Prostate gland (tissue), 2 donors: Measurements from ENCODE around the gene MYO5B. TPM values are rescaled to one million over a fixed set of nuclear protein-coding genes. Genes with fewer than 3 reads are reported as not detected.

ENCODE experiments used
- DNase-seq: peaks from one replicate; pipeline ENCODE4 v3.0.0-alpha.2; 2019; ENCODE audit warnings: low spot score
- H3K27ac ChIP-seq, 2 donors: fragments of 200-600 bp; sonication (generic); 2 replicates each; pipeline ENCODE4 v1.5.1; 2017 to 2019
- H3K27me3 ChIP-seq: fragments of 200-600 bp; sonication (generic); replicated peaks from 2 replicates; pipeline ENCODE4 v1.5.1; 2019; ENCODE audit not compliant: insufficient read depth
- H3K36me3 ChIP-seq, 2 donors: fragments of 200-600 bp; sonication (generic); 1 replicate in 1 of 2; 2 replicates in 1 of 2; pipeline versions ENCODE4 v1.5.1 to v1.8.1; 2017 to 2019
- H3K4me1 ChIP-seq: fragments of 200-600 bp; sonication (generic); replicated peaks from 2 replicates; pipeline ENCODE4 v1.5.1; 2019
- H3K4me3 ChIP-seq, 2 donors: fragments of 200-600 bp; sonication (generic); 2 replicates each; pipeline ENCODE4 v1.5.1; 2017 to 2019
- H3K9me3 ChIP-seq: fragments of 200-600 bp; sonication (generic); 2 replicates; pipeline ENCODE4 v1.5.1; 2017
- CTCF ChIP-seq, 4 experiments: fragments of 200-600 bp in 2 of 4; fragments of 450-650 bp in 2 of 4; sonication (generic) in 2 of 4; IDR thresholded peaks; 1 replicate in 3 of 4; 2 replicates in 1 of 4; pipeline ENCODE4 v1.5.1; 2016 to 2019; ENCODE audit warnings: antibody characterized with exemption in 4 of 4, mild to moderate bottlenecking in 2 of 4, moderate library complexity in 2 of 4
- POLR2A ChIP-seq: fragments of 450-650 bp; IDR thresholded peaks from one replicate; pipeline ENCODE4 v1.6.1; 2016; ENCODE audit warnings: antibody characterized with exemption, mild to moderate bottlenecking
- POLR2AphosphoS5 ChIP-seq: sonication (generic); formaldehyde crosslinking; IDR thresholded peaks from one replicate; pipeline ENCODE4 v1.6.1; 2017; ENCODE audit warnings: antibody characterized with exemption
- WGBS: methylation state at CpG from one replicate; pipeline ENCODE4 v1.1.5; 2018; 5-methylcytosine and 5-hydroxymethylcytosine counted together
- intact Hi-C: fragments of 100-400 bp; cut with DNase I; formaldehyde crosslinking; loops from one replicate; pipeline ENCODE4 v1.14.2; 2022
- total RNA-seq, 2 donors: library from RNA; depleted of rRNA; stranded (reverse); fragments of >200 nt; gene quantifications; one replicate each; pipeline ENCODE4 v1.1.0, GENCODE V29; 2016

The MYO5B gene
- total RNA-seq, 2 donors from 2014 or later, result 28.5 to 31.1 TPM

- no peak for DNase-seq
- Histone ChIP-seq H3K36me3 (no peaks in the 10 kb centered on the region), H3K9me3 (no peaks in the 10 kb centered on the region), H3K4me1 (no peaks in the 10 kb centered on the region), H3K27ac (no peak overlapping the region), H3K4me3 (no peak overlapping the region), H3K27me3 (no peaks in the 10 kb centered on the region)
- intact Hi-C loops, result no loop called here
- TF ChIP-seq POLR2AphosphoS5 (no peak), POLR2A (no peak), CTCF (IDR thresholded peaks at IDR 0.05) (no peak)
- 91% methylated on average over 5 of the region's 5 CpGs for WGBS
These were observed 24.9 kb downstream of the MYO5B start for GRCh38 chr18:50170004-50170403.

- intact Hi-C loops, result no loop called here
- Histone ChIP-seq H3K27me3 (no peaks in the 10 kb centered on the region), H3K4me1 (no peaks in the 10 kb centered on the region), H3K4me3 (no peak overlapping the region), H3K36me3 (no peaks in the 10 kb centered on the region), H3K27ac (no peak overlapping the region), H3K9me3 (no peaks in the 10 kb centered on the region)
- WGBS, result 100% methylated on average over 2 of the region's 2 CpGs
- TF ChIP-seq POLR2A (no peak), CTCF (IDR thresholded peaks at IDR 0.05) (no peak), POLR2AphosphoS5 (no peak)
- DNase-seq, result no peak
These were observed 25.8 kb downstream of the MYO5B start for GRCh38 chr18:50169149-50169548.

GRCh38 chr18:50167966-50168365 is 27.0 kb downstream of the MYO5B start:
- no peak for DNase-seq
- Histone ChIP-seq H3K9me3 (no peaks in the 10 kb centered on the region), H3K4me1 (no peaks in the 10 kb centered on the region), H3K4me3 (no peak overlapping the region), H3K27ac (no peak overlapping the region), H3K36me3 (no peaks in the 10 kb centered on the region), H3K27me3 (no peaks in the 10 kb centered on the region)
- TF ChIP-seq POLR2AphosphoS5 (no peak), POLR2A (no peak), CTCF (IDR thresholded peaks at IDR 0.05) (no peak)
- 85% methylated on average over 2 of the region's 2 CpGs for WGBS
- intact Hi-C loops, result no loop called here

GRCh38 chr18:50166901-50167300 is 28.0 kb downstream of the MYO5B start:
- intact Hi-C loops, result no loop called here
- 59% methylated on average over 3 of the region's 3 CpGs for WGBS

More at GRCh38 chr18:50166901-50167300, 28.0 kb downstream of the MYO5B start:
- Histone ChIP-seq H3K4me1 (no peaks in the 10 kb centered on the region), H3K27ac (no peak overlapping the region), H3K4me3 (no peak overlapping the region), H3K36me3 (no peaks in the 10 kb centered on the region), H3K9me3 (no peaks in the 10 kb centered on the region), H3K27me3 (no peaks in the 10 kb centered on the region)
- TF ChIP-seq POLR2A (no peak), CTCF (IDR thresholded peaks at IDR 0.05) (no peak), POLR2AphosphoS5 (no peak)
- DNase-seq, result no peak
